ENCODE measurements around the gene THRSP.
A peak's percentile ranks its signal among the peaks of the same experiment; 100 is the strongest.
"Not testable (repeated sequence)": the region's sequence is repeated elsewhere in the genome, so short reads cannot be mapped to it uniquely, and the experiment has no call there.

THRSP gene

GRCh38 chr11:78063440-78064181 is at the start of gene THRSP:
Gene THRSP (plus strand): TSS chr11:78063861. CDS start chr11:78063882, 21 bp downstream.
- Mint-ChIP-seq H3K4me3 (no peak within 1 kb of the TSS), H3K36me3 (peaks cover 16% of the 10 kb centered on the region), H3K27ac (no peak within 1 kb of the TSS), H3K9me3 (no peaks in the 10 kb centered on the region), H3K4me1 (no peaks in the 10 kb centered on the region)
- DNase-seq (ENCODE audit: low spot score in 2 of 2) = no peak
- no peak for ATAC-seq

GRCh38 chr11:78014937-78015520 is 48.6 kb upstream of the THRSP start:
- not testable (repeated sequence) for H3K36me3 Mint-ChIP-seq; H3K27ac Mint-ChIP-seq; H3K4me3 Mint-ChIP-seq; H3K9me3 Mint-ChIP-seq; DNase-seq (ENCODE audit: low spot score in 2 of 2); H3K4me1 Mint-ChIP-seq; ATAC-seq

GRCh38 chr11:78015878-78016277 is 47.8 kb upstream of the THRSP start:
- Mint-ChIP-seq H3K4me3 (no peak overlapping the region), H3K36me3 (no peaks in the 10 kb centered on the region), H3K27ac (no peak overlapping the region), H3K9me3 (no peaks in the 10 kb centered on the region), H3K4me1 (no peaks in the 10 kb centered on the region)
- ATAC-seq (no peak), DNase-seq (ENCODE audit: low spot score in 2 of 2) (no peak)

- H3K27ac Mint-ChIP-seq = no peak overlapping the region
- no peaks in the 10 kb centered on the region for H3K36me3 Mint-ChIP-seq
- H3K4me1 Mint-ChIP-seq = peaks cover 10% of the 10 kb centered on the region
- DNase-seq (ENCODE audit: low spot score in 2 of 2) (no peak), ATAC-seq (no peak)
- H3K4me3 Mint-ChIP-seq = no peak overlapping the region
- H3K9me3 Mint-ChIP-seq = no peaks in the 10 kb centered on the region
Measured at GRCh38 chr11:78019808-78020207, 43.9 kb upstream of the THRSP start.

GRCh38 chr11:78020246-78020645 is 43.4 kb upstream of the THRSP start:
- no peak for DNase-seq (ENCODE audit: low spot score in 2 of 2)
- Mint-ChIP-seq H3K9me3 (no peaks in the 10 kb centered on the region), H3K36me3 (no peaks in the 10 kb centered on the region), H3K4me1 (peaks cover 10% of the 10 kb centered on the region), H3K27ac (no peak overlapping the region), H3K4me3 (no peak overlapping the region)
- ATAC-seq = no peak

GRCh38 chr11:78021611-78022010 is 42.0 kb upstream of the THRSP start:
- no peak overlapping the region for H3K27ac Mint-ChIP-seq
- H3K9me3 Mint-ChIP-seq = no peaks in the 10 kb centered on the region
- H3K4me1 Mint-ChIP-seq = peaks cover 10% of the 10 kb centered on the region
- DNase-seq (ENCODE audit: low spot score in 2 of 2) (no peak), ATAC-seq (no peak)
- H3K4me3 Mint-ChIP-seq = no peak overlapping the region
- no peaks in the 10 kb centered on the region for H3K36me3 Mint-ChIP-seq

GRCh38 chr11:78022397-78023396 is 41.0 kb upstream of the THRSP start, which contains the start of gene KCTD14:
Gene KCTD14 (minus strand): TSS chr11:78023276. CDS start chr11:78023249, 27 bp downstream.
- peak within 1 kb of the TSS; percentile 13 for H3K4me3 Mint-ChIP-seq
- H3K9me3 Mint-ChIP-seq = no peaks in the 10 kb centered on the region
- H3K27ac Mint-ChIP-seq = no peak within 1 kb of the TSS
- ATAC-seq (peak; percentile 24), DNase-seq (ENCODE audit: low spot score in 2 of 2) (no peak)
- H3K4me1 Mint-ChIP-seq = peaks cover 10% of the 10 kb centered on the region
- H3K36me3 Mint-ChIP-seq = no peaks in the 10 kb centered on the region

- no peak for DNase-seq (ENCODE audit: low spot score in 2 of 2)
- Mint-ChIP-seq H3K9me3 (no peaks in the 10 kb centered on the region), H3K4me1 (peaks cover 10% of the 10 kb centered on the region), H3K4me3 (no peak overlapping the region), H3K36me3 (no peaks in the 10 kb centered on the region), H3K27ac (no peak overlapping the region)
- ATAC-seq = no peak
Measured at GRCh38 chr11:78023426-78023825, 40.2 kb upstream of the THRSP start.

- H3K36me3 Mint-ChIP-seq = no peaks in the 10 kb centered on the region
- H3K4me3 Mint-ChIP-seq = no peak overlapping the region
- no peak overlapping the region for H3K27ac Mint-ChIP-seq
- H3K9me3 Mint-ChIP-seq = no peaks in the 10 kb centered on the region
- peaks cover 10% of the 10 kb centered on the region for H3K4me1 Mint-ChIP-seq
- no peak for DNase-seq (ENCODE audit: low spot score in 2 of 2)
- no peak for ATAC-seq
Measured at GRCh38 chr11:78025378-78025777, 38.3 kb upstream of the THRSP start.

GRCh38 chr11:78027759-78028158 is 35.9 kb upstream of the THRSP start:
- ATAC-seq (no peak), DNase-seq (ENCODE audit: low spot score in 2 of 2) (no peak)
- H3K4me1 Mint-ChIP-seq = peaks cover 3% of the 10 kb centered on the region
- no peak overlapping the region for H3K4me3 Mint-ChIP-seq
- no peak overlapping the region for H3K27ac Mint-ChIP-seq
- H3K9me3 Mint-ChIP-seq = no peaks in the 10 kb centered on the region
- H3K36me3 Mint-ChIP-seq = no peaks in the 10 kb centered on the region

- ATAC-seq; H3K4me1 Mint-ChIP-seq; H3K4me3 Mint-ChIP-seq; H3K9me3 Mint-ChIP-seq; H3K36me3 Mint-ChIP-seq; DNase-seq (ENCODE audit: low spot score in 2 of 2): not testable (repeated sequence)
- H3K27ac Mint-ChIP-seq = peak overlapping the region; percentile 56
Measured at GRCh38 chr11:78028423-78028822, 35.2 kb upstream of the THRSP start.

- H3K9me3 Mint-ChIP-seq = no peaks in the 10 kb centered on the region
- no peak overlapping the region for H3K4me3 Mint-ChIP-seq
- H3K27ac Mint-ChIP-seq = no peak overlapping the region
- DNase-seq (ENCODE audit: low spot score in 2 of 2) = no peak
- peak; percentile 11 for ATAC-seq
- H3K4me1 Mint-ChIP-seq = peaks cover 7% of the 10 kb centered on the region
- no peaks in the 10 kb centered on the region for H3K36me3 Mint-ChIP-seq
Measured at GRCh38 chr11:78030429-78031325, 33.0 kb upstream of the THRSP start.

- H3K4me1 Mint-ChIP-seq = peaks cover 7% of the 10 kb centered on the region
- no peak for ATAC-seq
- H3K27ac Mint-ChIP-seq = no peak overlapping the region
- H3K36me3 Mint-ChIP-seq = no peaks in the 10 kb centered on the region
- DNase-seq (ENCODE audit: low spot score in 2 of 2) = no peak
- H3K9me3 Mint-ChIP-seq = no peaks in the 10 kb centered on the region
- no peak overlapping the region for H3K4me3 Mint-ChIP-seq
Measured at GRCh38 chr11:78031629-78032028, 32.0 kb upstream of the THRSP start.

- Mint-ChIP-seq H3K27ac (peak overlapping the region; percentile 76), H3K36me3 (no peaks in the 10 kb centered on the region), H3K9me3 (no peaks in the 10 kb centered on the region), H3K4me3 (no peak overlapping the region), H3K4me1 (peaks cover 7% of the 10 kb centered on the region)
- DNase-seq (ENCODE audit: low spot score in 2 of 2) (no peak), ATAC-seq (no peak)
Measured at GRCh38 chr11:78032090-78032489, 31.6 kb upstream of the THRSP start.
